Mesenchymal stem cell (in vitro differentiated cells and primary cell): ENCODE measurements around the gene UBTF.
A peak's percentile ranks its signal among the peaks of the same experiment; 100 is the strongest.

Source experiments
- DNase-seq: peaks from one replicate; pipeline ENCODE4 v3.0.0-alpha.2; 2013
- H2AFZ ChIP-seq: one replicate; pipeline ENCODE4 v1.6.1; 2013; ENCODE audit warnings: low read depth, mild to moderate bottlenecking, control low read depth, inconsistent platforms, low read length, moderate library complexity
- H2AK5ac ChIP-seq: 2 replicates; pipeline ENCODE4 v1.6.1; 2013; ENCODE audit warnings: low read length, moderate library complexity, mild to moderate bottlenecking, inconsistent platforms; ENCODE audit not compliant: severe bottlenecking
- H2BK120ac ChIP-seq: one replicate; pipeline ENCODE4 v1.6.1; 2013; ENCODE audit warnings: low read depth, mild to moderate bottlenecking, inconsistent platforms, low read length, moderate library complexity
- H2BK12ac ChIP-seq, 2 experiments: one replicate each; pipeline ENCODE4 v1.6.1; 2013; ENCODE audit warnings: inconsistent platforms in 2 of 2, low read length in 2 of 2, mild to moderate bottlenecking in 2 of 2, moderate library complexity in 2 of 2, control low read depth in 1 of 2
- H2BK15ac ChIP-seq: one replicate; pipeline ENCODE4 v1.6.1; 2013; ENCODE audit warnings: mild to moderate bottlenecking, low read depth, inconsistent platforms; ENCODE audit not compliant: poor library complexity, severe bottlenecking
- H2BK5ac ChIP-seq: 2 replicates; pipeline ENCODE4 v1.6.1; 2013; ENCODE audit warnings: low read depth, mild to moderate bottlenecking, low read length, control low read depth, inconsistent platforms; ENCODE audit not compliant: poor library complexity, severe bottlenecking
- H3K14ac ChIP-seq, 2 experiments: one replicate each; pipeline ENCODE4 v1.6.1; 2013; ENCODE audit warnings: inconsistent platforms in 2 of 2, low read length in 2 of 2, control low read depth in 1 of 2, mild to moderate bottlenecking in 1 of 2, moderate library complexity in 1 of 2
- H3K18ac ChIP-seq, 2 experiments: one replicate each; pipeline ENCODE4 v1.6.1; 2013; ENCODE audit warnings: inconsistent platforms in 2 of 2, low read length in 2 of 2, control low read depth in 1 of 2, low read depth in 1 of 2, mild to moderate bottlenecking in 1 of 2
- H3K23ac ChIP-seq, 2 experiments: one replicate each; pipeline ENCODE4 v1.6.1; 2013; ENCODE audit warnings: inconsistent platforms in 2 of 2, low read length in 2 of 2, mild to moderate bottlenecking in 2 of 2, moderate library complexity in 2 of 2, control low read depth in 1 of 2
- H3K27ac ChIP-seq: 2 replicates; pipeline ENCODE4 v1.5.1; 2013; ENCODE audit warnings: mild to moderate bottlenecking, moderate library complexity, low read length, control low read depth, inconsistent platforms; ENCODE audit not compliant: poor library complexity, severe bottlenecking
- H3K27me3 ChIP-seq, 2 experiments: 2 replicates each; pipeline versions ENCODE4 v1.6.1 to v1.7.0; 2013; ENCODE audit warnings: low read length in 2 of 2, mild to moderate bottlenecking in 2 of 2, moderate library complexity in 2 of 2, control low read depth in 1 of 2, inconsistent platforms in 1 of 2; ENCODE audit not compliant: control insufficient read depth in 1 of 2, insufficient read depth in 1 of 2
- H3K36me3 ChIP-seq, 2 experiments: 2 replicates each; pipeline versions ENCODE4 v1.6.1 to v1.7.0; 2013; ENCODE audit warnings: low read length in 2 of 2, control low read depth in 1 of 2, inconsistent platforms in 1 of 2, low read depth in 1 of 2, mild to moderate bottlenecking in 1 of 2; ENCODE audit not compliant: insufficient read depth in 2 of 2, control insufficient read depth in 1 of 2
- H3K4ac ChIP-seq, 2 experiments: one replicate each; pipeline ENCODE4 v1.6.1; 2013; ENCODE audit warnings: inconsistent platforms in 2 of 2, low read length in 2 of 2, mild to moderate bottlenecking in 2 of 2, moderate library complexity in 2 of 2, control low read depth in 1 of 2, low read depth in 1 of 2
- H3K4me1 ChIP-seq: 2 replicates; pipeline ENCODE4 v1.6.1; 2013; ENCODE audit warnings: low read depth, low read length, control low read depth; ENCODE audit not compliant: control insufficient read depth, insufficient read depth
- H3K4me2 ChIP-seq: 2 replicates; pipeline ENCODE4 v1.6.1; 2013; ENCODE audit warnings: low read length, mild to moderate bottlenecking, inconsistent platforms; ENCODE audit not compliant: poor library complexity, severe bottlenecking
- H3K4me3 ChIP-seq, 2 experiments: 2 replicates each; pipeline versions ENCODE4 v1.5.1 to v1.7.0; 2013; ENCODE audit warnings: low read length in 2 of 2, mild to moderate bottlenecking in 2 of 2, control low read depth in 1 of 2, low read depth in 1 of 2; ENCODE audit not compliant: insufficient read depth in 1 of 2
- H3K79me1 ChIP-seq: replicated peaks from 2 replicates; pipeline ENCODE4 v1.6.1; 2013; ENCODE audit warnings: mild to moderate bottlenecking, control low read depth, low read length, inconsistent platforms; ENCODE audit not compliant: poor library complexity, severe bottlenecking
- H3K9ac ChIP-seq: 2 replicates; pipeline ENCODE4 v1.7.0; 2013; ENCODE audit warnings: mild to moderate bottlenecking, low read length, moderate library complexity
- H3K9me3 ChIP-seq: 2 replicates; pipeline ENCODE4 v1.7.0; 2013; ENCODE audit warnings: mild to moderate bottlenecking, low read length; ENCODE audit not compliant: control insufficient read depth
- H4K8ac ChIP-seq: one replicate; pipeline ENCODE4 v1.6.1; 2013; ENCODE audit warnings: inconsistent platforms, mild to moderate bottlenecking, low read length, moderate library complexity
- H4K91ac ChIP-seq: one replicate; pipeline ENCODE4 v1.6.1; 2013; ENCODE audit warnings: mild to moderate bottlenecking, low read length, inconsistent platforms
- WGBS: methylation state at CpG from one replicate; pipeline ENCODE4 v1.1.7; 2013; ENCODE audit warnings: mixed read lengths; 5-methylcytosine and 5-hydroxymethylcytosine counted together

UBTF gene

DNA sequence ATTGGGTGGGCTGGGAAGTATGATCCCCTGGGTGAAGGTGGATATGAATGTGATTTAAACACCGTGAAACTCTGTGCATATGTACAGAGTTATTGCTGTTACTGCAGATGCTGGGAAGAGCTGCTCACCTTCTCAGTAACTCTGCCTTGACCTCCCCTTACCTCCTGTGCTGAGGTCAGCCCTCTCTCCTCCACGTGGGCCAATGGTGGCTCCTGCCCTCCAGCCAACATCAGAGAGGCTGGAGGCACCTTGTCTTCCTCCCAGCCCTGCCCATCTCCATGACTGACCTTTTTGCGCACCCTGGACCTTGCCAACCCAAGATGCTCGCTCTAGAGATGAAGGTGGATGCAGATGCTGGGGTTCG is 49.4 kb downstream of the UBTF start:
- Histone ChIP-seq H2BK12ac (peak overlapping the region; percentile 4 to 60), H3K4me1 (peaks cover 17% of the 10 kb centered on the region), H2BK120ac (no peak overlapping the region), H3K4me3 (peak overlapping the region in 1 of 2 experiments; percentile 63), H3K4me2 (no peak overlapping the region), H3K27ac (no peak overlapping the region), H3K9me3 (no peaks in the 10 kb centered on the region), H3K27me3 (no peaks in the 10 kb centered on the region), H3K79me1 (no peaks in the 10 kb centered on the region), H3K23ac (no peak overlapping the region), H3K14ac (no peak overlapping the region), H3K36me3 (peaks cover 0 to 5% of the 10 kb centered on the region in 2 experiments), H2BK5ac (no peak overlapping the region), H3K9ac (peak overlapping the region; percentile 38), H2AK5ac (no peak overlapping the region), H3K18ac (peak overlapping the region; percentile 9 to 21), H2AFZ (peak overlapping the region; percentile 7), H2BK15ac (no peak overlapping the region), H3K4ac (peak overlapping the region in 1 of 2 experiments; percentile 22), H4K91ac (peak overlapping the region; percentile 34), H4K8ac (peak overlapping the region; percentile 71)
- DNase-seq = no peak
- WGBS = 74% methylated on average over 5 of the region's 5 CpGs

DNA sequence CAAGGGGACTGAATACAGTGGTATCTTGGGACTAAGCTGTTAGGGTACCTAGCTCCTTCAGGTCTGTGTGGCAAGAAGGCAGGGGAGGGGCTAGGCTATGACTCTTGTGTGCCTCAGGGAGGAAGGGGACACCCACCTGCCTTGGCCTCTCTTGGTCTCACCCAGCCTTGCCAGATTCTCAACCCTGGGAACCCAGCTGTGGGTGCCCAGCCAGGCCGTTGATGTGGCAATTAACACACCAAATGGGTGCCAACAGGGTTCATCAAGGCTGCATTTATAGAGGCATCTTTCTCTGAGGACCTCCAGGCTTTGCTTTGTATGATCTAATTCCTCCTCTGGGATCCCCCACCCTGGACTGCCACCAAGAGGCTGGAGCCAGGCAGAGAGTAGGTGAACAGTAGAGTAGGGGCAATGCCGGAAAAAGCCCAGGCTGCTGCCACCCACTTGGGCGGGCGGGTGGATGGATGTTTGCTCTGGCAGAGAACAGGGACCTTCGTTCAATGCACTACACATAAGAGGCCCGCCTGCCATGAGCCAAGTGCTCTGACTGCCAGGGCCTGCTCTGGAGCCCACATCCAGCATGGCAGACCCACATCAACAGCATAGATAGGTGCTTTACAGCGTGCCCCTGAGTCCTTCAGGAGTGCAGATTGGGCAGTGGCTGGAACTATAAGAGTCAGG is 52.2 kb downstream of the UBTF start:
- H3K4ac ChIP-seq = no peak overlapping the region
- peaks cover 17% of the 10 kb centered on the region for H3K4me1 ChIP-seq
- no peak overlapping the region for H3K9ac ChIP-seq
- WGBS = 94% methylated on average over 7 of the region's 7 CpGs
- DNase-seq = no peak
- no peak overlapping the region for H2BK5ac ChIP-seq
- no peak overlapping the region for H3K23ac ChIP-seq
- H2BK15ac ChIP-seq = no peak overlapping the region
- no peak overlapping the region for H2AK5ac ChIP-seq
- no peaks in the 10 kb centered on the region for H3K79me1 ChIP-seq
- H3K27ac ChIP-seq = no peak overlapping the region
- H2BK12ac ChIP-seq = no peak overlapping the region
- no peak overlapping the region for H2BK120ac ChIP-seq
- peaks cover under 1 to 5% of the 10 kb centered on the region in 2 experiments for H3K36me3 ChIP-seq
- H4K91ac ChIP-seq = no peak overlapping the region
- H3K4me2 ChIP-seq = no peak overlapping the region
- H3K9me3 ChIP-seq = no peaks in the 10 kb centered on the region
- no peak overlapping the region for H3K4me3 ChIP-seq
- H3K14ac ChIP-seq = no peak overlapping the region
- no peaks in the 10 kb centered on the region for H3K27me3 ChIP-seq
- no peak overlapping the region for H2AFZ ChIP-seq
- H3K18ac ChIP-seq = no peak overlapping the region
- no peak overlapping the region for H4K8ac ChIP-seq

DNA sequence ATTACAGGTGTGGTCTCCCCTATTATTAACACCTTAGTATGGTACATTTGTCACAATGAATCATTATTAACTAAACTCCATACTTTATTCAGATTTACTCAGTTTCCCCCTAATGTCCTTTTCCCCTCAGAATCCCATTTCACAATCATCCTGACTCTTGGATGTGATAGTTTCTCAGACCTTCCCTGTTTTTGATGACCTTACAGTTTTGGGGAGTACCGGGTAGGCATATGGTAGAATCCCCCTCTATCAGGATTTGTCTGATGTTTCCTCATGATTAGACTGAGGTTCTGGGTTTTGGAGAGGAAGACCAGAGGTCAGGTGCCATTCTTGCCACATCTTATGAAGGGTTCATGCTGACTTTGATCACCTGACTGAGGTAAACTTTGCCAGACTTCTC is 55.0 kb downstream of the UBTF start:
- Histone ChIP-seq H3K4me3 (no peak overlapping the region), H2BK120ac (no peak overlapping the region), H4K8ac (no peak overlapping the region), H3K14ac (no peak overlapping the region), H3K36me3 (peaks cover 10 to 13% of the 10 kb centered on the region in 2 experiments), H3K23ac (no peak overlapping the region), H3K27ac (no peak overlapping the region), H2BK15ac (no peak overlapping the region), H4K91ac (no peak overlapping the region), H3K27me3 (no peaks in the 10 kb centered on the region), H3K4me2 (no peak overlapping the region), H2BK12ac (no peak overlapping the region), H3K18ac (no peak overlapping the region), H2AK5ac (no peak overlapping the region), H2BK5ac (no peak overlapping the region), H2AFZ (no peak overlapping the region), H3K9ac (no peak overlapping the region), H3K4me1 (peaks cover 6% of the 10 kb centered on the region), H3K9me3 (no peaks in the 10 kb centered on the region), H3K79me1 (no peaks in the 10 kb centered on the region), H3K4ac (no peak overlapping the region)
- DNase-seq = no peak
- WGBS = 100% methylated on average over 1 of the region's 1 CpG

DNA sequence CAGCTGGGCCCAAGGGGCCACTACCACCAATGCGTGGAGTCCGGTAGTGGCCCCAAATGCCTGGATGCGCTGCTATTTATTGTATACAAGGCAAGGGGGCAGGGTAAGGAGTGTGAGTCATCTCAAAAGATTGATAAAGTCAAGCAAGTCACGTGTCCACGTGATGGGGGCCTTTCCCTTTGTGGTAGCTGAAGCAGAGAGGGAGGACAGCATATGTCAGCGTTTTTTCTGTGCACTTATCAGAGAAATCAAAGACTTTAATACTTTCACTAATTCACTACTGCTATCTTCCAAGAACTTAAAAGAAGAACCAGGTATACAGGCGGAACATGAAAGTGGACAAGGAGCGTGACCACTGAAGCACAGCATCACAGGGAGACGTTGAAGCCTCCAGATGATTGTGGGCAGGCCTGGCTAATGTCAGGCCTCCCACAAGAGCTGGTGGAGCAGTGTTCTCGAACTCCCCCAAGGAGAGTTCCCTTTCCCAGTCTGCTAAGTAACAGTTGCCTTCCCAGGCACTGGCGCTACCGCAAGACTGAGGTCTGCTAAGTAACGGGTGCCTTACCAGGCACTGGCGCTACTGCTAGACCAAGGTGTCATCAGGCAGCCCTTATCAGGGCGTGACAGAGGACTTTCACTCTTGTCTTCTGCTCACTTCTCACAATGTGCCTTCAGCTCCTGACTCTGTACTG is 59.8 kb downstream of the UBTF start:
- no peak overlapping the region for H2BK5ac ChIP-seq
- peaks cover 5% of the 10 kb centered on the region for H3K4me1 ChIP-seq
- no peak overlapping the region for H2BK15ac ChIP-seq
- H3K4me2 ChIP-seq = no peak overlapping the region
- H3K4me3 ChIP-seq = no peak overlapping the region
- no peak overlapping the region for H2BK120ac ChIP-seq
- H3K14ac ChIP-seq = no peak overlapping the region
- no peaks in the 10 kb centered on the region for H3K9me3 ChIP-seq
- 72% methylated on average over 15 of the region's 15 CpGs for WGBS
- no peak overlapping the region for H2AK5ac ChIP-seq
- H2AFZ ChIP-seq = no peak overlapping the region
- H3K27ac ChIP-seq = no peak overlapping the region
- H3K9ac ChIP-seq = no peak overlapping the region
- H3K36me3 ChIP-seq = peaks cover 21 to 38% of the 10 kb centered on the region in 2 experiments
- H4K8ac ChIP-seq = no peak overlapping the region
- no peaks in the 10 kb centered on the region for H3K79me1 ChIP-seq
- no peak overlapping the region for H3K23ac ChIP-seq
- H4K91ac ChIP-seq = peak overlapping the region; percentile 53
- peak overlapping the region; percentile 10 to 86 for H2BK12ac ChIP-seq
- H3K4ac ChIP-seq = peak overlapping the region in 1 of 2 experiments; percentile 32
- peak overlapping the region; percentile 18 to 48 for H3K18ac ChIP-seq
- DNase-seq = peak; percentile 83
- H3K27me3 ChIP-seq = no peaks in the 10 kb centered on the region
